Activated CD4-positive, alpha-beta memory T cell treated with anti-CD3 and anti-CD28 coated beads for 36 hours (primary cell): Measurements from ENCODE around the gene CNDP2. TPM values are rescaled to one million over a fixed set of nuclear protein-coding genes. Genes with fewer than 3 reads are reported as not detected.

Source experiments
- CTCF ChIA-PET: fragments of 350-600 bp; sonication (Branson Sonifier 250); formaldehyde crosslinking; loops from one replicate; lab custom pipeline; 2021; ENCODE audit warnings: antibody characterized with exemption, inconsistent platforms; lab: Charles Lee
- POLR2A ChIA-PET: fragments of 350-600 bp; sonication (Branson Sonifier 250); formaldehyde crosslinking; loops from one replicate; lab custom pipeline; 2021; ENCODE audit warnings: antibody characterized with exemption; lab: Charles Lee
- DNase-seq: peaks from one replicate; pipeline ENCODE4 v3.0.0-alpha.2; 2020
- H3K27ac Mint-ChIP-seq: one replicate; pipeline ENCODE4 v1.8.0; 2021; ENCODE audit warnings: mixed read lengths
- H3K27me3 Mint-ChIP-seq: one replicate; pipeline ENCODE4 v1.8.0; 2021; ENCODE audit warnings: mixed read lengths
- H3K36me3 Mint-ChIP-seq: one replicate; pipeline ENCODE4 v1.8.0; 2021; ENCODE audit warnings: mixed read lengths
- H3K4me1 Mint-ChIP-seq: one replicate; pipeline ENCODE4 v1.8.0; 2021; ENCODE audit warnings: low read depth, mixed read lengths
- H3K4me3 Mint-ChIP-seq: one replicate; pipeline ENCODE4 v1.8.0; 2021; ENCODE audit warnings: mild to moderate bottlenecking, mixed read lengths
- H3K9me3 Mint-ChIP-seq: one replicate; pipeline ENCODE4 v1.8.0; 2021; ENCODE audit warnings: mixed read lengths
- intact Hi-C: fragments of 100-400 bp; cut with micrococcal nuclease; formaldehyde crosslinking; loops from one replicate; pipeline ENCODE4 v1.15.1; 2023
- total RNA-seq, 2 experiments: library from RNA; stranded (reverse); gene quantifications; one replicate each; pipeline ENCODE4 v1.2.3, GENCODE V29; 2021

Gene CNDP2
- total RNA-seq, 2 experiments from 2014 or later: 144 to 147 TPM

GRCh38 chr18:74478316-74478715 lies 17.8 kb upstream of the CNDP2 start:
- Mint-ChIP-seq H3K4me1 (no peaks in the 10 kb centered on the region), H3K4me3 (no peak overlapping the region), H3K27me3 (peaks cover 9% of the 10 kb centered on the region), H3K36me3 (no peaks in the 10 kb centered on the region), H3K9me3 (no peaks in the 10 kb centered on the region), H3K27ac (no peak overlapping the region)
- ChIA-PET CTCF (no interaction called here), POLR2A (no interaction called here)
- intact Hi-C loops: no loop called here
- DNase-seq: no peak

- no peak for DNase-seq
- POLR2A ChIA-PET: no interaction called here
- CTCF ChIA-PET: no interaction called here
- Mint-ChIP-seq H3K9me3 (no peaks in the 10 kb centered on the region), H3K27ac (no peak overlapping the region), H3K27me3 (peaks cover 9% of the 10 kb centered on the region), H3K36me3 (no peaks in the 10 kb centered on the region), H3K4me3 (no peak overlapping the region), H3K4me1 (no peaks in the 10 kb centered on the region)
- intact Hi-C loops: no loop called here
These were observed 17.3 kb upstream of the CNDP2 start for GRCh38 chr18:74478880-74479279.

GRCh38 chr18:74479486-74480148 lies 16.5 kb upstream of the CNDP2 start:
- intact Hi-C loops: no loop called here
- H3K4me1 Mint-ChIP-seq: peaks cover 2% of the 10 kb centered on the region
- H3K36me3 Mint-ChIP-seq: no peaks in the 10 kb centered on the region
- ChIA-PET POLR2A (no interaction called here), CTCF (no interaction called here)
- peaks cover 11% of the 10 kb centered on the region for H3K27me3 Mint-ChIP-seq
- H3K4me3 Mint-ChIP-seq: no peak overlapping the region
- H3K9me3 Mint-ChIP-seq: no peaks in the 10 kb centered on the region
- no peak for DNase-seq
- H3K27ac Mint-ChIP-seq: no peak overlapping the region

- H3K4me1 Mint-ChIP-seq: peaks cover 6% of the 10 kb centered on the region
- no peak for DNase-seq
- H3K4me3 Mint-ChIP-seq: no peak overlapping the region
- H3K9me3 Mint-ChIP-seq: no peaks in the 10 kb centered on the region
- no peaks in the 10 kb centered on the region for H3K36me3 Mint-ChIP-seq
- CTCF ChIA-PET: no interaction called here
- H3K27me3 Mint-ChIP-seq: peaks cover 9% of the 10 kb centered on the region
- POLR2A ChIA-PET: no interaction called here
- intact Hi-C loops: no loop called here
- no peak overlapping the region for H3K27ac Mint-ChIP-seq
These were observed 16.0 kb upstream of the CNDP2 start for GRCh38 chr18:74480149-74480651.

- H3K27me3 Mint-ChIP-seq: peaks cover 13% of the 10 kb centered on the region
- H3K4me1 Mint-ChIP-seq: peaks cover 13% of the 10 kb centered on the region
- H3K4me3 Mint-ChIP-seq: no peak overlapping the region
- ChIA-PET POLR2A (no interaction called here), CTCF (no interaction called here)
- no peak overlapping the region for H3K27ac Mint-ChIP-seq
- no peak for DNase-seq
- H3K9me3 Mint-ChIP-seq: no peaks in the 10 kb centered on the region
- no peaks in the 10 kb centered on the region for H3K36me3 Mint-ChIP-seq
- intact Hi-C loops: no loop called here
These were observed 13.5 kb upstream of the CNDP2 start for GRCh38 chr18:74482697-74483096.

GRCh38 chr18:74486119-74486849 lies 9.9 kb upstream of the CNDP2 start:
- ChIA-PET POLR2A (no interaction called here), CTCF (no interaction called here)
- no peak for DNase-seq
- H3K27ac Mint-ChIP-seq: no peak overlapping the region
- no peaks in the 10 kb centered on the region for H3K9me3 Mint-ChIP-seq
- peaks cover 13% of the 10 kb centered on the region for H3K4me1 Mint-ChIP-seq
- H3K4me3 Mint-ChIP-seq: no peak overlapping the region
- intact Hi-C loops: no loop called here
- H3K27me3 Mint-ChIP-seq: peaks cover 13% of the 10 kb centered on the region
- no peaks in the 10 kb centered on the region for H3K36me3 Mint-ChIP-seq

GRCh38 chr18:74488354-74488753 lies 7.8 kb upstream of the CNDP2 start:
- ChIA-PET POLR2A (no interaction called here), CTCF (no interaction called here)
- H3K4me3 Mint-ChIP-seq: no peak overlapping the region
- no peaks in the 10 kb centered on the region for H3K9me3 Mint-ChIP-seq
- intact Hi-C loops: no loop called here
- H3K27ac Mint-ChIP-seq: no peak overlapping the region
- H3K27me3 Mint-ChIP-seq: peaks cover 10% of the 10 kb centered on the region
- H3K4me1 Mint-ChIP-seq: peaks cover 13% of the 10 kb centered on the region
- no peaks in the 10 kb centered on the region for H3K36me3 Mint-ChIP-seq
- no peak for DNase-seq

GRCh38 chr18:74488864-74489263 lies 7.3 kb upstream of the CNDP2 start:
- DNase-seq: no peak
- Mint-ChIP-seq H3K4me3 (no peak overlapping the region), H3K36me3 (no peaks in the 10 kb centered on the region), H3K27me3 (peaks cover 10% of the 10 kb centered on the region), H3K9me3 (no peaks in the 10 kb centered on the region), H3K4me1 (peaks cover 13% of the 10 kb centered on the region), H3K27ac (no peak overlapping the region)
- CTCF ChIA-PET: no interaction called here
- POLR2A ChIA-PET: no interaction called here
- intact Hi-C loops: no loop called here

- Mint-ChIP-seq H3K9me3 (no peaks in the 10 kb centered on the region), H3K27me3 (peaks cover 8% of the 10 kb centered on the region), H3K4me1 (peaks cover 11% of the 10 kb centered on the region), H3K4me3 (no peak overlapping the region), H3K36me3 (no peaks in the 10 kb centered on the region), H3K27ac (no peak overlapping the region)
- intact Hi-C loops: loop anchor here (10.0 kb wide), 1 partner anchor 2005 kb away; the partner anchor contains the start of gene ZNF516
- DNase-seq: no peak
- ChIA-PET CTCF (no interaction called here), POLR2A (no interaction called here)
These were observed 6.5 kb upstream of the CNDP2 start for GRCh38 chr18:74489676-74490075.

- intact Hi-C loops: loop anchor here (10.0 kb wide), 1 partner anchor 2003 kb away; the partner anchor contains the start of gene ZNF516
- Mint-ChIP-seq H3K27me3 (no peaks in the 10 kb centered on the region), H3K4me3 (no peak overlapping the region), H3K27ac (no peak overlapping the region), H3K9me3 (no peaks in the 10 kb centered on the region), H3K36me3 (no peaks in the 10 kb centered on the region), H3K4me1 (peaks cover 7% of the 10 kb centered on the region)
- ChIA-PET POLR2A (no interaction called here), CTCF (interaction anchor here (0.7 to 5.5 kb wide), 5 partner anchors 60 to 298 kb away, joined by 4 to 103 read pairs (median 5); no protein-coding TSS in a partner anchor)
- DNase-seq: no peak
These were observed 3.9 kb upstream of the CNDP2 start for GRCh38 chr18:74492259-74492658.

- CTCF ChIA-PET: interaction anchor here (0.6 to 5.5 kb wide), 18 partner anchors 9 to 411 kb away, joined by 3 to 103 read pairs (median 4); no protein-coding TSS in a partner anchor
- Mint-ChIP-seq H3K9me3 (no peaks in the 10 kb centered on the region), H3K4me1 (peaks cover 21% of the 10 kb centered on the region), H3K4me3 (no peak overlapping the region), H3K27me3 (no peaks in the 10 kb centered on the region), H3K27ac (no peak overlapping the region), H3K36me3 (no peaks in the 10 kb centered on the region)
- intact Hi-C loops: loop anchor here (1.0 to 10.0 kb wide), 3 partner anchors 140 to 2001 kb away; partner anchors contain the start of gene ZNF516
- DNase-seq: peak; percentile 67
- POLR2A ChIA-PET: interaction anchor here (0.9 kb wide), 1 partner anchor 61 kb away, joined by 3 read pairs; no protein-coding TSS in a partner anchor
These were observed 2.5 kb upstream of the CNDP2 start for GRCh38 chr18:74493689-74494088.

- Mint-ChIP-seq H3K36me3 (peaks cover 4% of the 10 kb centered on the region), H3K27ac (no peak overlapping the region), H3K27me3 (no peaks in the 10 kb centered on the region), H3K4me1 (peaks cover 27% of the 10 kb centered on the region), H3K4me3 (no peak overlapping the region), H3K9me3 (no peaks in the 10 kb centered on the region)
- POLR2A ChIA-PET: no interaction called here
- intact Hi-C loops: loop anchor here (10.0 kb wide), 1 partner anchor 2000 kb away; the partner anchor contains the start of gene ZNF516
- CTCF ChIA-PET: interaction anchor here (1.6 to 5.5 kb wide), 3 partner anchors 10 to 296 kb away, joined by 9 to 103 read pairs (median 24); no protein-coding TSS in a partner anchor
- DNase-seq: no peak
These were observed 1.6 kb upstream of the CNDP2 start for GRCh38 chr18:74494514-74494913.
